ENCODE measurements around the gene SLC4A2. TPM values are rescaled to one million over a fixed set of nuclear protein-coding genes. Genes with fewer than 3 reads are reported as not detected.
A peak's percentile ranks its signal among the peaks of the same experiment; 100 is the strongest.

SLC4A2 gene
- total and polyA plus RNA-seq, 4 donors, result 27.5 to 98.8 (median 72.6) TPM

DNA sequence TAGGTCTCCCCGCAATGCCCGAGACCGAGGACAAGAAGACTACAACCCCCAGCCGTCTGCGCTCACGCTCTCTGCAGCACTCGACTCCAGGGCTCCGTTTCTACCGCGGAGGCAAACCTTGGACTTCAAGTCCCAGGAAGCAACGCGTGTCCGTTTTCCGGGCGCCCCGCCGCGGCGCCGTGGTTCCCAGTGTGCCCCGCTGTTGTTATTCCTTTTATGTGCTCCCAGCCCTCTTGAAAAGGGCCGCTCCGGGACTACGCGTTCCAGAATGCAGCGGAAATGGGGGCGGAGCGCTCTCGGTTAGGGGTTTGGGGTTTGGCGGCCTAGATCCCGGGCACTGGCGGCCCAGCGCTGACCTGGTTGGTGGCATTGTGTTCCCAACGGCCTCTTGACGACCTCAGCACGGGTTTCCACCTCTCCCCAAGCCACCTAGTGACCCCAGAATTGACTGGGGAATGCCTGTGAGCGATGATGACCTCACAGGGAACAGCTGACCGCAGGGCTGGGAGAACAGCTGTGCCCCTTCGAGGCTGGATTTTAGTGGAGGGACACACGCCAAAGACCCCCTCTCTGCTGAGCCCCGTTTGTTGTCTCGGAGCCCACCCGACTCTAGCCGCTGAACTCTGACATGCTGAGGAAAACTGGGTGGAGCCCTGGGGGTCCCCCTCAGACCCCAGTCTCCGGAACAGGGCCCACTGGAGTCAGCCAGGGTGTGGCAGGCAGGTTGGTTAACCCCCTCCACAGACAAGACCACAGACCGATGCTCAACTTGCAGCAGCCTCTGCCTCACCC, 1.2 kb upstream of the SLC4A2 start (continued):
- TF ChIP-seq SP1 (IDR thresholded peaks at IDR 0.05), result peak; percentile 97
- peak; percentile 69 to 77 for TF ChIP-seq HNF4A (conservative IDR thresholded peaks at IDR 0.05)
- TF ChIP-seq HNF4G (IDR thresholded peaks at IDR 0.05), result peak; percentile 33
- TF ChIP-seq, protein P1, sequence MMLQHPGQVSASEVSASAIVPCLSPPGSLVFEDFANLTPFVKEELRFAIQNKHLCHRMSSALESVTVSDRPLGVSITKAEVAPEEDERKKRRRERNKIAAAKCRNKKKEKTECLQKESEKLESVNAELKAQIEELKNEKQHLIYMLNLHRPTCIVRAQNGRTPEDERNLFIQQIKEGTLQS (IDR thresholded peaks at IDR 0.05), result peak; percentile 71
- peak in 1 of 2 donors; percentile 91 for TF ChIP-seq GABPA (IDR thresholded peaks at IDR 0.05 in 1 of 2, conservative IDR thresholded peaks at IDR 0.05 in 1 of 2)

DNA sequence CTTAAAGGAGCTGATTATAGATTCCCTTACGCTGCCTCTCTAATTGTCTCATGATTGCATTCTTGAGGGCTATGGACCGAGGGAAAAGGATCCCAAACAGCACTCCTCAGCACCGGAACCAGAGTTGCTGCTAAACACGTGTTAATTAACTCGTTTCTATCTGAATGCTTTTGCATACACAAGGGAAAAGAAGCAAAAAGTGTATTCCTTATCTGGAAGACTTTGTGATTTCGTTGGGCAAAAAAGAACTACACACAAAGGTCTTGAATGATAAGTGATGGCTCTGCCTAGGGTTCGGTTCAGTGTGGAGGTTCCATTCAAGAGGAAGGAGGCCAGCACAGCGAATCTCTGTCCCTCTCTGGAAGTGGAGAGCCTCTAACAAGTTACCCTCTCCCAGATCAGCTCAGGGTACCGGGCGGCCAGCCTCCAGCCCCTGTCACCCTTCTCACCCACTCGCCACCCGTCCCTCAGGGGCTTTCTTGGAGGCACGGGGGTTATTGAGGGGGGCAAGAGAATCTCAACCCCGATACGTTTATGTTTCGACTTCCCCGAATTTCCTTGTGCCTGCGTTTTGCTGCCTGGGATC, 515 bp upstream of the SLC4A2 start:
- no peak for DNase-seq (ENCODE audit: low spot score)
- no peaks in the 10 kb centered on the region for H3K27me3 ChIP-seq (ENCODE audit: control insufficient read depth in 4 of 4, insufficient read depth in 4 of 4, low read length in 3 of 4)
- H3K9me3 ChIP-seq (ENCODE audit: control insufficient read depth in 4 of 4, low read length in 3 of 4), result no peaks in the 10 kb centered on the region
- H3K4me1 ChIP-seq (ENCODE audit: control insufficient read depth in 4 of 4, insufficient read depth in 4 of 4, low read length in 3 of 4), result peaks cover 17 to 58% (median 47%) of the 10 kb centered on the region in 4 donors
- H3K4me3 ChIP-seq (ENCODE audit: low read depth in 1 of 3, low read length in 3 of 3), result peak overlapping the region; percentile 18 to 79 (median 54)
- H3K36me3 ChIP-seq (ENCODE audit: control insufficient read depth in 4 of 4, insufficient read depth in 3 of 4, low read depth in 1 of 4, low read length in 3 of 4), result no peaks in the 10 kb centered on the region
- H3K9ac ChIP-seq (ENCODE audit: low read depth in 1 of 2, low read length in 2 of 2), result peak overlapping the region; percentile 42 to 55
- WGBS, result 6% methylated on average over 18 of the region's 18 CpGs
- TF ChIP-seq NR2F2 (IDR thresholded peaks at IDR 0.05) (no peak), HNF4A (conservative IDR thresholded peaks at IDR 0.05) (no peak), RXRA (IDR thresholded peaks at IDR 0.05) (no peak), SP1 (IDR thresholded peaks at IDR 0.05) (no peak), GABPA (IDR thresholded peaks at IDR 0.05 in 1 of 2, conservative IDR thresholded peaks at IDR 0.05 in 1 of 2) (no peak), HNF4G (IDR thresholded peaks at IDR 0.05) (no peak), EGR1 (IDR thresholded peaks at IDR 0.05; ENCODE audit: low read depth in 2 of 2) (no peak), FOXA2 (IDR thresholded peaks at IDR 0.05) (no peak), FOXA1 (IDR thresholded peaks at IDR 0.05) (no peak), YY1 (IDR thresholded peaks at IDR 0.05) (no peak), RAD21 (IDR thresholded peaks at IDR 0.05) (no peak)
- TF ChIP-seq, protein P2, sequence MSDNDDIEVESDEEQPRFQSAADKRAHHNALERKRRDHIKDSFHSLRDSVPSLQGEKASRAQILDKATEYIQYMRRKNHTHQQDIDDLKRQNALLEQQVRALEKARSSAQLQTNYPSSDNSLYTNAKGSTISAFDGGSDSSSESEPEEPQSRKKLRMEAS (IDR thresholded peaks at IDR 0.05), result no peak
- TF ChIP-seq, protein P3, sequence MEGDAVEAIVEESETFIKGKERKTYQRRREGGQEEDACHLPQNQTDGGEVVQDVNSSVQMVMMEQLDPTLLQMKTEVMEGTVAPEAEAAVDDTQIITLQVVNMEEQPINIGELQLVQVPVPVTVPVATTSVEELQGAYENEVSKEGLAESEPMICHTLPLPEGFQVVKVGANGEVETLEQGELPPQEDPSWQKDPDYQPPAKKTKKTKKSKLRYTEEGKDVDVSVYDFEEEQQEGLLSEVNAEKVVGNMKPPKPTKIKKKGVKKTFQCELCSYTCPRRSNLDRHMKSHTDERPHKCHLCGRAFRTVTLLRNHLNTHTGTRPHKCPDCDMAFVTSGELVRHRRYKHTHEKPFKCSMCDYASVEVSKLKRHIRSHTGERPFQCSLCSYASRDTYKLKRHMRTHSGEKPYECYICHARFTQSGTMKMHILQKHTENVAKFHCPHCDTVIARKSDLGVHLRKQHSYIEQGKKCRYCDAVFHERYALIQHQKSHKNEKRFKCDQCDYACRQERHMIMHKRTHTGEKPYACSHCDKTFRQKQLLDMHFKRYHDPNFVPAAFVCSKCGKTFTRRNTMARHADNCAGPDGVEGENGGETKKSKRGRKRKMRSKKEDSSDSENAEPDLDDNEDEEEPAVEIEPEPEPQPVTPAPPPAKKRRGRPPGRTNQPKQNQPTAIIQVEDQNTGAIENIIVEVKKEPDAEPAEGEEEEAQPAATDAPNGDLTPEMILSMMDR (IDR thresholded peaks at IDR 0.05; ENCODE audit: low read depth, low read length, missing input control), result no peak
- TF ChIP-seq, protein P4, sequence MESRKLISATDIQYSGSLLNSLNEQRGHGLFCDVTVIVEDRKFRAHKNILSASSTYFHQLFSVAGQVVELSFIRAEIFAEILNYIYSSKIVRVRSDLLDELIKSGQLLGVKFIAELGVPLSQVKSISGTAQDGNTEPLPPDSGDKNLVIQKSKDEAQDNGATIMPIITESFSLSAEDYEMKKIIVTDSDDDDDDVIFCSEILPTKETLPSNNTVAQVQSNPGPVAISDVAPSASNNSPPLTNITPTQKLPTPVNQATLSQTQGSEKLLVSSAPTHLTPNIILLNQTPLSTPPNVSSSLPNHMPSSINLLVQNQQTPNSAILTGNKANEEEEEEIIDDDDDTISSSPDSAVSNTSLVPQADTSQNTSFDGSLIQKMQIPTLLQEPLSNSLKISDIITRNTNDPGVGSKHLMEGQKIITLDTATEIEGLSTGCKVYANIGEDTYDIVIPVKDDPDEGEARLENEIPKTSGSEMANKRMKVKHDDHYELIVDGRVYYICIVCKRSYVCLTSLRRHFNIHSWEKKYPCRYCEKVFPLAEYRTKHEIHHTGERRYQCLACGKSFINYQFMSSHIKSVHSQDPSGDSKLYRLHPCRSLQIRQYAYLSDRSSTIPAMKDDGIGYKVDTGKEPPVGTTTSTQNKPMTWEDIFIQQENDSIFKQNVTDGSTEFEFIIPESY (IDR thresholded peaks at IDR 0.05), result no peak
- H3K27ac ChIP-seq (ENCODE audit: low read depth in 1 of 2, low read length in 2 of 2), result peak overlapping the region; percentile 83 to 89

DNA sequence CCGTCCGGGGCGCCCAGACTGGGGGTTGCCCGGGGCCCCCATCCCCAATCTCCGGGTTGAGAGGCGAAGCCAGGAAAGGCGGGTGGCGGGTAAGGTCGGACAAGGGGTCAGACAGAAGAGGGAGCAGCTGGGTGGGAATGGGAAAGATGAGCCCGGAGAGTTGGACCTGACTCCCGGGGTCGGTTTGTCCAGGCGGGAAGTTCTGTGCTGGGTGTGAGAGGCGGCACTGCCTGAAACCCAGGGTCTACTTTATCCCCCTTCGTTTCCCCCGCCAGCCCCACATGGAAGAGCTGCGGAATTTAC, 675 bp downstream of the SLC4A2 start:
- no peaks in the 10 kb centered on the region for H3K9me3 ChIP-seq (ENCODE audit: control insufficient read depth in 4 of 4, low read length in 3 of 4)
- peaks cover 4 to 5% (median 4%) of the 10 kb centered on the region in 4 donors for H3K36me3 ChIP-seq (ENCODE audit: control insufficient read depth in 4 of 4, insufficient read depth in 3 of 4, low read depth in 1 of 4, low read length in 3 of 4)
- peak overlapping the region; percentile 83 to 89 for H3K27ac ChIP-seq (ENCODE audit: low read depth in 1 of 2, low read length in 2 of 2)
- H3K27me3 ChIP-seq (ENCODE audit: control insufficient read depth in 4 of 4, insufficient read depth in 4 of 4, low read length in 3 of 4), result no peaks in the 10 kb centered on the region
- TF ChIP-seq HNF4G (IDR thresholded peaks at IDR 0.05), result no peak
- TF ChIP-seq GABPA (IDR thresholded peaks at IDR 0.05 in 1 of 2, conservative IDR thresholded peaks at IDR 0.05 in 1 of 2), result no peak
- TF ChIP-seq RXRA (IDR thresholded peaks at IDR 0.05), result no peak
- TF ChIP-seq RAD21 (IDR thresholded peaks at IDR 0.05), result no peak
- TF ChIP-seq FOXA2 (IDR thresholded peaks at IDR 0.05), result no peak
- TF ChIP-seq, protein P2 (IDR thresholded peaks at IDR 0.05), result no peak
- TF ChIP-seq HNF4A (conservative IDR thresholded peaks at IDR 0.05), result no peak
- TF ChIP-seq, protein P4 (IDR thresholded peaks at IDR 0.05), result no peak
- no peak for TF ChIP-seq YY1 (IDR thresholded peaks at IDR 0.05)
- WGBS, result 1% methylated on average over 17 of the region's 17 CpGs
- peak overlapping the region; percentile 22 to 43 for H3K9ac ChIP-seq (ENCODE audit: low read depth in 1 of 2, low read length in 2 of 2)
- no peak for DNase-seq (ENCODE audit: low spot score)
- H3K4me1 ChIP-seq (ENCODE audit: control insufficient read depth in 4 of 4, insufficient read depth in 4 of 4, low read length in 3 of 4), result peaks cover 17 to 67% (median 51%) of the 10 kb centered on the region in 4 donors
- H3K4me3 ChIP-seq (ENCODE audit: low read depth in 1 of 3, low read length in 3 of 3), result peak overlapping the region; percentile 44 to 79 (median 66)
